ENCODE results near the gene CTIF.

DNA sequence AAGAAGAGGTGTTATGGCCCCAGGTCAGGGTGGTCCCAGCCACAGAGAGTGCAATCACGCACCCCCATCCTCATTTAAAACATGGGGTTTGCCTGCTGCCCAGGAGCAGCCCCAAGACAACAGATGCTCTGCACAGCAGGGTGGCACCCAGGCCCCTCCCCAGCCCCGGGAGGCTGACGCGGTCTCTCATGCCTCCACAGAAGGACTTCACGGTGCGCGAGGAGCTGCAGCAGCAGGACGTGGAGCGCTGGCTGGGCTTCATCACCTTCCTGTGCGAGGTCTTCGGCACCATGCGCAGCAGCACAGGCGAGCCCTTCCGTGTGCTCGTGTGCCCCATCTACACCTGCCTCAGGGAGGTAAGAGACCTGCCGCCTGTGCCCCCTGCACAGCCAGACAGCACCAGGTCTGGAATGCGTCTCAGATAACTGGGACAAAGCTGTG lies 278.2 kb downstream of the CTIF start:
- TF ChIP-seq POLR2A (IDR thresholded peaks at IDR 0.05) (no peak), EP300 (IDR thresholded peaks at IDR 0.05) (no peak)
- TF ChIP-seq, protein P1, sequence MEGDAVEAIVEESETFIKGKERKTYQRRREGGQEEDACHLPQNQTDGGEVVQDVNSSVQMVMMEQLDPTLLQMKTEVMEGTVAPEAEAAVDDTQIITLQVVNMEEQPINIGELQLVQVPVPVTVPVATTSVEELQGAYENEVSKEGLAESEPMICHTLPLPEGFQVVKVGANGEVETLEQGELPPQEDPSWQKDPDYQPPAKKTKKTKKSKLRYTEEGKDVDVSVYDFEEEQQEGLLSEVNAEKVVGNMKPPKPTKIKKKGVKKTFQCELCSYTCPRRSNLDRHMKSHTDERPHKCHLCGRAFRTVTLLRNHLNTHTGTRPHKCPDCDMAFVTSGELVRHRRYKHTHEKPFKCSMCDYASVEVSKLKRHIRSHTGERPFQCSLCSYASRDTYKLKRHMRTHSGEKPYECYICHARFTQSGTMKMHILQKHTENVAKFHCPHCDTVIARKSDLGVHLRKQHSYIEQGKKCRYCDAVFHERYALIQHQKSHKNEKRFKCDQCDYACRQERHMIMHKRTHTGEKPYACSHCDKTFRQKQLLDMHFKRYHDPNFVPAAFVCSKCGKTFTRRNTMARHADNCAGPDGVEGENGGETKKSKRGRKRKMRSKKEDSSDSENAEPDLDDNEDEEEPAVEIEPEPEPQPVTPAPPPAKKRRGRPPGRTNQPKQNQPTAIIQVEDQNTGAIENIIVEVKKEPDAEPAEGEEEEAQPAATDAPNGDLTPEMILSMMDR (IDR thresholded peaks at IDR 0.05) = no peak
